ENCODE data around the gene ANKRD35. TPM values are rescaled to one million over a fixed set of nuclear protein-coding genes. Genes with fewer than 3 reads are reported as not detected.
"Not testable (repeated sequence)": the region's sequence is repeated elsewhere in the genome, so short reads cannot be mapped to it uniquely, and the experiment has no call there.

Gene ANKRD35
- polyA plus RNA-seq, 3 donors, result 0.40 to 1.5 (median 1.3) TPM

DNA sequence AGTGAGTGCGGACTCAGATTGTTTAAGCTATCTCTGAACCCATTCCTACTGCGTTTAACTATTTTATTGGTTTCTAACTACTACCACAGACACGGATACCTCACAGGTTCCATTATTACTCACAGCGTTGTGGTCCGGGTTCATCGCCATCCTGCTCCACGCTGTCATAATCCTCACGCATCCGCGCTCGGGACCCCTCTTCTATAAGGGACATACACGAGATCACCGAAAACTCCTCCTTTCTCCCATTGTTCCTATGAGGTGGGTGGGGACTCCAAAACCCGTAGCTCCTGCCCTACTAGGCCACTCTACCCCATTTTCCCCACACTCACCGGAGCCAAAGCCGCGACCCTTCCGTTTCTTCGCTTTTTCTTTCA, 41.0 kb upstream of the ANKRD35 start:
- Histone ChIP-seq H3K4me1 (ENCODE audit: control insufficient read depth in 1 of 2, insufficient read depth in 2 of 2, low read length in 2 of 2) (peaks cover 22 to 30% of the 10 kb centered on the region in 2 donors), H3K9ac (ENCODE audit: insufficient read depth, low read length, poor library complexity, severe bottlenecking) (peak overlapping the region; percentile 89), H3K9me3 (replicated peaks in 1 of 2; ENCODE audit: control insufficient read depth in 1 of 2, insufficient read depth in 1 of 2, low read length in 2 of 2) (no peaks in the 10 kb centered on the region), H3K27ac (ENCODE audit: low read depth in 1 of 2, low read length in 2 of 2) (peak overlapping the region; percentile 96 to 97), H3K4me2 (replicated peaks; ENCODE audit: extremely low read depth, low read length, poor library complexity, severe bottlenecking) (peak overlapping the region; percentile 85), H3K36me3 (replicated peaks in 1 of 2; ENCODE audit: control insufficient read depth in 1 of 2, insufficient read depth in 2 of 2, low read length in 2 of 2) (peaks cover 15 to 26% of the 10 kb centered on the region in 2 donors), H2AFZ (ENCODE audit: insufficient read depth, low read depth, low read length, poor library complexity, severe bottlenecking) (peak overlapping the region; percentile 71), H4K20me1 (ENCODE audit: insufficient read depth, low read length) (no peaks in the 10 kb centered on the region), H3K4me3 (replicated peaks in 1 of 3; ENCODE audit: low read depth in 2 of 3, low read length in 3 of 3) (peak overlapping the region; percentile 79 to 94 (median 85)), H3K27me3 (ENCODE audit: control insufficient read depth in 2 of 2, insufficient read depth in 2 of 2, low read length in 2 of 2) (no peaks in the 10 kb centered on the region), H3K79me2 (ENCODE audit: insufficient read depth, low read length) (peaks cover 18% of the 10 kb centered on the region)
- H3K27ac Mint-ChIP-seq, result no peak overlapping the region
- H3K9me3 Mint-ChIP-seq, result no peaks in the 10 kb centered on the region
- intact Hi-C loops (cut with micrococcal nuclease), result no loop called here
- WGBS (ENCODE audit: insufficient coverage), result 34% methylated on average over 3 of the region's 19 CpGs
- H3K4me1 Mint-ChIP-seq, result peaks cover 15% of the 10 kb centered on the region
- no peak overlapping the region for H3K4me3 Mint-ChIP-seq
- H3K36me3 Mint-ChIP-seq, result peaks cover 16 to 20% of the 10 kb centered on the region in 2 donors
- peaks cover 0 to 2% (median 0%) of the 10 kb centered on the region in 3 donors for H3K27me3 Mint-ChIP-seq (ENCODE audit: low read depth in 3 of 3)
- DNase-seq, result no peak
- TF ChIP-seq, protein P1, sequence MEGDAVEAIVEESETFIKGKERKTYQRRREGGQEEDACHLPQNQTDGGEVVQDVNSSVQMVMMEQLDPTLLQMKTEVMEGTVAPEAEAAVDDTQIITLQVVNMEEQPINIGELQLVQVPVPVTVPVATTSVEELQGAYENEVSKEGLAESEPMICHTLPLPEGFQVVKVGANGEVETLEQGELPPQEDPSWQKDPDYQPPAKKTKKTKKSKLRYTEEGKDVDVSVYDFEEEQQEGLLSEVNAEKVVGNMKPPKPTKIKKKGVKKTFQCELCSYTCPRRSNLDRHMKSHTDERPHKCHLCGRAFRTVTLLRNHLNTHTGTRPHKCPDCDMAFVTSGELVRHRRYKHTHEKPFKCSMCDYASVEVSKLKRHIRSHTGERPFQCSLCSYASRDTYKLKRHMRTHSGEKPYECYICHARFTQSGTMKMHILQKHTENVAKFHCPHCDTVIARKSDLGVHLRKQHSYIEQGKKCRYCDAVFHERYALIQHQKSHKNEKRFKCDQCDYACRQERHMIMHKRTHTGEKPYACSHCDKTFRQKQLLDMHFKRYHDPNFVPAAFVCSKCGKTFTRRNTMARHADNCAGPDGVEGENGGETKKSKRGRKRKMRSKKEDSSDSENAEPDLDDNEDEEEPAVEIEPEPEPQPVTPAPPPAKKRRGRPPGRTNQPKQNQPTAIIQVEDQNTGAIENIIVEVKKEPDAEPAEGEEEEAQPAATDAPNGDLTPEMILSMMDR (IDR thresholded peaks at IDR 0.05), result no peak

DNA sequence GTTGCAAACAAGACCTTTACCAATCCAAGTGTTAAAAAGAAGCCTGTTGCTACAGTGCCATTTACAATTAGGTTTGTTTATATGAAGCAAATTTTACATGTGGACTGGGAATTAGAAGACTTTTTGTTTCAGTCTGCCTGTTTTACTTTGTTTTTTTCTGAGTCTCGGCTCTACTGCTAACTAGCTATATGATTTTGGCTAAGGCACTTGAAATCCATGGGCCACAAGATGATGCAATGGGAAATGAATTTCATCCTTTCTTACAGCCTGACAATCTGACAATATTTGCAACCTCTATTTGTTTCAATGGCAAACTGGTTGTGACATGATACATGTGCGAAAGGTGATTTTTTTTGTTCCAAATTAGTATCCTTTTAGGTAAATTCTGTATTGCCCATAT, 36.6 kb upstream of the ANKRD35 start:
- H3K79me2 ChIP-seq (ENCODE audit: insufficient read depth, low read length), result peaks cover 26% of the 10 kb centered on the region
- H3K4me3 ChIP-seq (replicated peaks in 1 of 3; ENCODE audit: low read depth in 2 of 3, low read length in 3 of 3), result no peak overlapping the region
- WGBS (ENCODE audit: insufficient coverage), result no CpG with 5 or more reads among the region's 2 CpGs
- TF ChIP-seq, protein P1 (IDR thresholded peaks at IDR 0.05), result no peak
- H3K9me3 Mint-ChIP-seq, result no peaks in the 10 kb centered on the region
- peaks cover 36% of the 10 kb centered on the region for H3K4me1 Mint-ChIP-seq
- H3K27me3 ChIP-seq (ENCODE audit: control insufficient read depth in 2 of 2, insufficient read depth in 2 of 2, low read length in 2 of 2), result no peaks in the 10 kb centered on the region
- no peak overlapping the region for H3K27ac ChIP-seq (ENCODE audit: low read depth in 1 of 2, low read length in 2 of 2)
- H2AFZ ChIP-seq (ENCODE audit: insufficient read depth, low read depth, low read length, poor library complexity, severe bottlenecking), result no peak overlapping the region
- H3K4me1 ChIP-seq (ENCODE audit: control insufficient read depth in 1 of 2, insufficient read depth in 2 of 2, low read length in 2 of 2), result peaks cover 36 to 46% of the 10 kb centered on the region in 2 donors
- intact Hi-C loops (cut with micrococcal nuclease), result no loop called here
- H3K9ac ChIP-seq (ENCODE audit: insufficient read depth, low read length, poor library complexity, severe bottlenecking), result no peak overlapping the region
- peaks cover 15 to 26% of the 10 kb centered on the region in 2 donors for H3K36me3 ChIP-seq (replicated peaks in 1 of 2; ENCODE audit: control insufficient read depth in 1 of 2, insufficient read depth in 2 of 2, low read length in 2 of 2)
- peak in 2 of 3 donors; percentile 3 to 20 for DNase-seq
- H3K4me2 ChIP-seq (replicated peaks; ENCODE audit: extremely low read depth, low read length, poor library complexity, severe bottlenecking), result no peak overlapping the region
- H3K9me3 ChIP-seq (replicated peaks in 1 of 2; ENCODE audit: control insufficient read depth in 1 of 2, insufficient read depth in 1 of 2, low read length in 2 of 2), result no peaks in the 10 kb centered on the region
- H3K4me3 Mint-ChIP-seq, result no peak overlapping the region
- H3K27ac Mint-ChIP-seq, result peak overlapping the region in 2 of 7 donors; percentile 12 to 53
- peaks cover 14 to 24% of the 10 kb centered on the region in 2 donors for H3K36me3 Mint-ChIP-seq
- H3K27me3 Mint-ChIP-seq (ENCODE audit: low read depth in 3 of 3), result peaks cover 0 to 3% (median 2%) of the 10 kb centered on the region in 3 donors
- H4K20me1 ChIP-seq (ENCODE audit: insufficient read depth, low read length), result no peaks in the 10 kb centered on the region

DNA sequence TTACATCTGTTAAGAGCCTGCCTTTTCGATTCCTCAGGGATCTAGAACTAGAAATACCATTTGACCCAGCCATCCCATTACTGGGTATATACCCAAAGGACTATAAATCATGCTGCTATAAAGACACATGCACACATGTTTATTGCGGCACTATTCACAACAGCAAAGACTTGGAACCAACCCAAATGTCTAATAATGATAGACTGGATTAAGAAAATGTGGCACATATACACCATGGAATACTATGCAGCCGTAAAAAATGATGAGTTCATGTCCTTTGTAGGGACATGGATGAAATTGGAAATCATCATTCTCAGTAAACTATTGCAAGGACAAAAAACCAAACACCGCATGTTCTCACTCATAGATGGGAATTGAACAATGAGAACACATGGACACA, 34.6 kb upstream of the ANKRD35 start:
- DNase-seq; H2AFZ ChIP-seq (ENCODE audit: insufficient read depth, low read depth, low read length, poor library complexity, severe bottlenecking); H3K27ac Mint-ChIP-seq; H3K27me3 ChIP-seq (ENCODE audit: control insufficient read depth in 2 of 2, insufficient read depth in 2 of 2, low read length in 2 of 2); H3K4me2 ChIP-seq (replicated peaks; ENCODE audit: extremely low read depth, low read length, poor library complexity, severe bottlenecking); H3K9me3 Mint-ChIP-seq; H4K20me1 ChIP-seq (ENCODE audit: insufficient read depth, low read length); H3K27ac ChIP-seq (ENCODE audit: low read depth in 1 of 2, low read length in 2 of 2); intact Hi-C loops (cut with micrococcal nuclease); H3K4me3 ChIP-seq (replicated peaks in 1 of 3; ENCODE audit: low read depth in 2 of 3, low read length in 3 of 3); H3K27me3 Mint-ChIP-seq (ENCODE audit: low read depth in 3 of 3); H3K9me3 ChIP-seq (replicated peaks in 1 of 2; ENCODE audit: control insufficient read depth in 1 of 2, insufficient read depth in 1 of 2, low read length in 2 of 2); H3K9ac ChIP-seq (ENCODE audit: insufficient read depth, low read length, poor library complexity, severe bottlenecking): not testable (repeated sequence)
- peaks cover 13% of the 10 kb centered on the region for H3K79me2 ChIP-seq (ENCODE audit: insufficient read depth, low read length)
- no CpG with 5 or more reads among the region's 4 CpGs for WGBS (ENCODE audit: insufficient coverage)
- peak overlapping the region in 1 of 2 donors; percentile 26 for H3K4me3 Mint-ChIP-seq
- peaks cover 18 to 29% of the 10 kb centered on the region in 2 donors for H3K36me3 Mint-ChIP-seq
- H3K4me1 Mint-ChIP-seq, result peaks cover 42% of the 10 kb centered on the region
- H3K36me3 ChIP-seq (replicated peaks in 1 of 2; ENCODE audit: control insufficient read depth in 1 of 2, insufficient read depth in 2 of 2, low read length in 2 of 2), result peaks cover 16 to 30% of the 10 kb centered on the region in 2 donors
- peaks cover 27 to 39% of the 10 kb centered on the region in 2 donors for H3K4me1 ChIP-seq (ENCODE audit: control insufficient read depth in 1 of 2, insufficient read depth in 2 of 2, low read length in 2 of 2)
